Medulla oblongata (tissue), 1 donor: ENCODE measurements around the gene ZFYVE21.
A peak's percentile ranks its signal among the peaks of the same experiment; 100 is the strongest.

Experiments used
- DNase-seq: peaks from one replicate; pipeline ENCODE4 v3.0.0-alpha.2; 2015; ENCODE audit errors: extremely low spot score

The ZFYVE21 gene

DNA sequence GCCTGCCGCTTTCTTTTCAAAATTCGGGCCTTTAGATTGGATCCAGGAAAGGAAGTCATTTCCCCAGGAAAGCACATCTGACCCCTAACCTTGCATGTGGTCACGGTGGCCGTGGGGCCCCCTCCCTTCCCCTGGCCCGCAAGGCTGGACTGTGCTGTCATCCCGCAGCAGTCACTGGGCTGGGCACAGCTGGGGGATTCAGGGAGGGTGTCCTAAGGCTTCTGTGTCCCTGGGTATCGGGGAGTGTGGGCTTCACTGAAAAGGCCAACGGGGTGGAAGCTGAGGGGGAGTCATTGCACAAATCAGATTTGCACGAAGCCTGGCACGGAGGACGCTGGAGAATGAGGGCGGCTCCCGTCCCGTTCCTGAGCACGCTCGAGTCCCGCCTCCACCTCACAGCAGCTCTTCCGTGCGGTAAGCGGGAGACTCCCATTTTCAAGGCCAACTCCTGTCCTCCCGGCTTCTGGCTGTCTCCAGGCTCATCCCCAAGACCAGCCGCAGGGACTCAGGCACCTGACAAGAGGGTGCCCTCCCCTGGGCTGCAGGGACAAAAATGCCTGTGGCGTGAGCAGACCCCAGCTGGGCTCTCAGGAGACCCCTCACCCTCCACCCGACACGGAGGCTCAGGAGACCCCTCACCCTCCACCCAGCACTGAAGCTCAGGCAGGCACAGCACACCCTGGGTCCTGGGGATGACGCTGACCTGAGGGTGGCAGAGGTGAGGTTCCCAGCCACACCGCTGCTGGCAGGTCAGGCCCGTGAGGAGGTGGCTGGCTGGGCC, 9.9 kb upstream of the ZFYVE21 start:
- DNase-seq = no peak

DNA sequence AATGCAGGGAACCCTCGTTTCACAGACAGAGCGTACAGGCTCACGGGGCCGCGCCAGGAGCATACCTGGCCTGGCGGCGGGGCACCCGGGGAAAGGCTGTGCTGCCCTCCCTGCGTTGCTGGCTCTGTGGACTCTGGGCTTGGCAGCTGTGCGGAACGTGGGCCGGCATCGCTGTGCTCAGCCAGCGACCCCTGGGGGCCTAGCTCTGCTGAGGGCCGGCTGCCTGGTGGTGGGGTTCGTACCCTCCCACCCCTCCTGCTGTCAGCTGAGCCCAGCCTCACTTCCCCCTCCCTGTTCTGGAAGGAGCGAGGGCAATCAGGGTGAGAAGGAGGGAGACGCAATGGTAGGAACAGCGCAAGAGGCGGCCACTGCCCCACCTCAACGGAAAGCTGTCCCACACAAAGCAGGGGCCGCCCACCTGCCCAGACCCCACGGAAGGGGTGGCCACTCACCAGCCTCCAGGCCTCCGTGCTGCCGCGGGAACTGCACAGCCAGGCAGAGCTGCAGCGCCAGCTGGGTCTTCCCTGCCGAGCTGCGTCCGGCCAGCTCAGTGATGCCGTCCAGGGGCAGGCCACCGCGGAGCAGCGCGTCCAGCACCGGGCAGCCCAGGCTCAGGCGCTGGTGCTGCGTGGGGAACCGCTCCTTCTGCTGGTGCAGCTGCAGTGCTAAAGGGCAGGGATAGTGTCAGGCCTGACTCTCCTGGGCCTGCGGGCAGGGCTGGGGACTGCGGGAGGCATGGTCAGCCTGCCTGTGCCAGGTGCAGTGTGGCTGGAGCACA, 8.9 kb upstream of the ZFYVE21 start:
- DNase-seq = no peak

DNA sequence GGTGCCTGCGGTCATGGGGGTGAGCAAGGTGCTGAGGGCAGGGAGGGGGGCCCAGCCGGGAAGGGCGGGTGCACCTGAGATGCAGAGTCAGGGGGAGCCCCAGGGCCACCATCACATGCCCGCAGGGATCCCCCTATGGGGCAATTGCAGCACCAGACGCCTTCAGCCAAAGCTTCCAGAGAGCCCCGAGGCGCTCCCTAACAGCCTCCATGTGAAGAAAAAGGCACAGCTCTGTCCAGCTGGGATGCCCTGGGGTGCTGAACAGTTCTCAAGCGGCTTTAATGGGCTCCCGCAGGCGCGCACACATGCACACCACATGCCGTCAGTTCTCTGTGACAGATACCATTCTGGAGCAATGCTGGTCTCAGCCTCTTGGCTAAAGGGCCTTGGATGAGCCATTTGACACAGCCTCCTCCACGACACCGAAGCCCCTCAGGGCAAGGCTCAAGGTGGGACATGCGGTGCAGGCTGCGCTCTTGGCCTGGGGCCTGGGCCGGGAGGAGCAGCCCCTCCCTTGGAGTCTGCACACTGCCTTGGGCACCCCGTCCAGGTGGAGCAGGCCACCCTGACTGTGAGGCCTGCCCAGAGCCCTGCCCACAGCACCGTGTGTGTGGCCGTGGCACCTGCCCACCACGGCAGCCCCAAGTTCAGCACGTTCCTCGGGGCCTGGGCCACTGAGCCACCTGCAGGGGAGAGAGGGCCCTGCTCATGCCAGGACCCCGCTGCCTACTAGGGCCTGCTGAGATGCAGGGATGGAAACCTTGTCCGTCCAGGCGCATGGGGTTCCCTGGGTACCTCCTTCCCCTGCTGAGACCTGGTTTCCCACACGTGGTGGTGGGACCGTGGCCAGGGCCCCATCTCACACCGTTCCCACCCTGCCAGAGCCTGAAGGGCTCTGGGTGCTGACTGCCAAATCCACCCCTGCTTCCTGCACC, 8.0 kb upstream of the ZFYVE21 start:
- no peak for DNase-seq

DNA sequence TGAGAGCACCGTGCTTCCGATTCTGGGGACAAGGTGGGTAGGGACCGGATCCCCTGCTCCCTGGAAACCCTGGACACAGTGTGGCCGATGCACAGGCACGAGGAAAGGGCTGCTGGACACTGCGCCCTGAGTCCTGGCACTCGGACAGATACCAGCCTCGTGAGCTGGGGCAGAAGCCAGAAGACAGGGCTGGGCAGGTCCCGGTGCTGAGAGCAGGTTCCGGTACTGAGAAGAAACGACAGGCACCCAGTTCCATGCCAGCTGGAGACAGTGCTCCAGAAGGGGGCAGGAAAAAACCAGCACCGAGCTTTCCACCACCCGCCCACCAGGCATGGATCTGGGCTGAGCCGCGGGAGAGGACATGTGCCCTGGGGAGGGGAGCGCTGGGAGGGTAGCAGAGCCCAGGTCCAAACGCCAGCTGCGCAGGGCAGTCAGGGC, 6.8 kb upstream of the ZFYVE21 start:
- DNase-seq = peak; percentile 42

DNA sequence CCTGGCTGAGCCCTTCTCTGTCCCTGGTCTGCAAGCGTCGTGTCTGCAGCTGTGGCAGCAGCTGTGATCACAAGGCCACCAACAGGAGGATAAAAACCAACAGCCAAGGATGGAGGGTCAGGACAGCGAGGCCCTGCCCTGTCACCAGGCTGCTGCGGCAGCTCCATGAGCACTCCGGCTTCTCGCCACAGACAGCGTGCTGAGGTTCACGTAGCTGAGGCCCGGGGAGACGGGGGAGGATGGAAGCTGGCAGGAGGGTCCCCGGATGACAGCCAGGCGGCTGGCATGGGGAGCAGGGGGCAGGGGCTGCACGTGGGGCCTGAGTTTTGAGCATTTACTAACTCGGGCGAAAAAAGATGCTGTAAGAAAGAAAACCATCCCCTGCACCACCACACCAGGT, 5.8 kb upstream of the ZFYVE21 start:
- no peak for DNase-seq

DNA sequence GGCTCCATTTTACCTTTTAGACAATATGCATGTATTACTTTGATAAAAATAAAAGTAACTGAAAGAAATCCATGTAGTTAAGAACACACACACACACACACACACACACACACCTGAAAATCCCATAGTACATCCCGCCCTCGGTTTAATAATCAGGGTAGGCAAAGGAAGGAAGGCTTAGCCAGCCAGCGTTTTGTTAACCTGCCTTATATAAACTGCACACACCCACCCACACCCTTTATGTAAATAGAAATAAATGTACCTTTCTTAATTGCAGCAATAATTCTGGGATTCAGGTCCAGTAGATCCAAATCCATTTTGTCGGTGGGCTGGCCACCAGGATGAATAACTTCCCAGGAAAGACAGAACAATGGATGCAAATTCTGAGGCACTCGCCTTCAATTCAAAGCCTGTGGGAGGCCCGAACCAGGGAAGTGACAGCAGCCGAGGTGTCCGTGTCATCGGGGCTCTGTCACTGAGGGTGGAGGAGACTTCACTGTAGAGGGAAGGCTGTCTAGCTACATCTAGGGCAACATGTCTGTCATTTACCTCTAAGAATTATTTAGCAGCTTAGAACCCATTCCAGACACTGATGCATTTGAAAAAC, 4.7 kb upstream of the ZFYVE21 start:
- no peak for DNase-seq

DNA sequence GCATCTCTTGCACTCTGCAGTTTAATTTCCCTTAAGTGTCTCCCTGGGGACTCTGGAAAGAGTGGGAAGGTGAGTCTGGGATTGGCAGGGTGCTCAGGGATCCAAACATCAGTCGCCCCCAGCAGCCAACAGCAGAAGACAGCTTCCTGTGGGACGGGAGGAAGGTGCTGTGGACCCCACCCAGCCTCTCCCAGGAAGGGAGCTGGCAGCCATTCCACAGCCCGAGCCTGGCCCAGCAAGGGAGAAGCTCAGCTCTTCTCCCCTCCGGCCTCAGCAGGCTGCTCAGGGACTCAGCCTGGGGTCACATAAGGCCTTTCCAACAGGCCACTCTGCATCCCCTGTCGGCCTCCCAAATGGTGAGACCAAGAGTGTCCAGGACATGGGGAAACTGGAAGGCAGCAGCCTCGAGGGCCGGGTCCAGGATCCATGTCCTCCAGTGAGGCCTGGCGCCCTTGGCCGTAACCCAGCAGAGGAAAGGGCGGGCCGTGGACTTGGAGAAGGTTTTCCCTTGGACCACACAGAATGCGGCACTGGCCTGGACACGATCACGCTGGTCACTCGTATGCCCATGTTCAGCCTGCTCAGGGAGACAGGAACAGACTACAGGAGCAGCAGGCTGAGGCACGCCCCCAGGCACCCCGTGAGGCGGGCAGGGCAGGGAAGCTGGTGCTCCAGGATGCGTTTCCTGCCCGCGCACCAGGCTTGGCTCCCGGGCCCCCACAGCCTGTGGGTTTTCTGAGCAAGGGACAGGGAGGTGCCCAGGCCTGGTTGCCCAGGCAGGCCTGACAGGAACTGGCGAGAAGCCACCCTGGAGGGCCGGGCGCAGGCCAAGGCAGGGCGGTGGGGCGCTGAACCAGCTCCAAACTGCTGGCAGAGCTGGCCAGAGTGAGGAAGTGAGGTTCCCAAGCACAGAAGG, 3.8 kb upstream of the ZFYVE21 start:
- peak; percentile 74 for DNase-seq

DNA sequence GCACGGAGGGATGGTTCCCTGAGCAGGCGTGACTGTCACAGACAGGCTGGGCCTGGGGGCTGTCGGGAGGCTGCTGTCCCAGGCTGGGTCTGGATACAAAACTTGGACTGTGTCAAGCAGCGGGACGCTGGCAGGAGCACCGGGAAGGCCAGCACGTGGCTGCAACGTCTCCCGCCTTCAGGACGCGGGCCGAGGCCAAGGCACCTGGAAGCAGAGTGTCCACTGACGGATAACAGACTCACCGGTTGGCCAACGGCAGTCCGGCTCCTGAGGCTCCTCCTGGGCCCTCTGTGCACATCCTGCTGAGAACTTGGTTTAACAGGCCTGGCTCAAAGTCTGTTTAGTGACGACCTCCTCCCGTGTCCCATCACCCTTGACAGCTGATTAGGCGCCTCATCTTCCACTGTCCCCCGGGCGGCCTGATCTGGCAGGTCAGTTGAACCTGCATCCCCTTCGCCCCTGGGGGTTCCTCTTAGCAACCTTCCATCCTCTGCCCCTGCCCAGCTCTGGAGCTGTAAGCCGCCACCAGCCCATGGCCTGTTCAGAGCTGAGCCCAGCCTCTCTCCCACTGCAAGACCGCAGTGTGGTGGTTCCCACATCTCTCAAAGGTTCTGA, 2.9 kb upstream of the ZFYVE21 start:
- DNase-seq = no peak

DNA sequence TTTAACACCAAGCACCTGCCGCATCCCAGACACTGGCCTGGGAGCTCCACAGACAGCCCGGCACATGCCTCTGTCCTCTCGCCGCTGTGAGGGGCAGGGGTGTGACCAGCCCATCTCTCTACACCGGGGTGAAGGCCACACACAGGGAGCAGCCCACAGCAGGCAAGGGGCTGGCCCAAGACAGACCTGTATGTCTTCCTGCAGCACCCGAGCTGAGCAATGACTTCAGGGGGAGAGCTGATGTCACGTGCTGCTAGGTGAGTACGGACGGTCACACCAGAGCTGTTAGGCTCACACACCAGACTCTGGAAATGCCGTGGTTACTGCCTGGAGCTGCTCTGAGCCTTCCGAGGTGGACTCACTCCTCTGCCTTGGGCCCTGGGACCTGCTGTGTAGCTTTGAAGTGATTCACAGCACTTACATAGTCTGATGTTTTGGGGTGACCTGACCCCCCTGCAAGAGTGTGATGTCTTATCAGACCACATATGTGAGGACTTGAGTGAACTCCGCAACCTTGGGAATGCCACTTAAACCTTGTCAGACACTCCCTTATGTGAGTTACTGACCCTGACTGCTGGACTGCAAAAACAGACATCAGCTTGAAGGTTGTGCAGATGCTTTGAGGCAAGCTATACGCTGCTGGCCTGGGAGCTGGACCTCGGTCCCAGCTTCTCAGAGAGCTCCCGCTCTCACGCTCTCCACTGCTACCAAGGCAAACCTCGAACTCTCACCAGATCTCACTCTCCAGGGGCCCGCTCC, 2.1 kb upstream of the ZFYVE21 start:
- no peak for DNase-seq

DNA sequence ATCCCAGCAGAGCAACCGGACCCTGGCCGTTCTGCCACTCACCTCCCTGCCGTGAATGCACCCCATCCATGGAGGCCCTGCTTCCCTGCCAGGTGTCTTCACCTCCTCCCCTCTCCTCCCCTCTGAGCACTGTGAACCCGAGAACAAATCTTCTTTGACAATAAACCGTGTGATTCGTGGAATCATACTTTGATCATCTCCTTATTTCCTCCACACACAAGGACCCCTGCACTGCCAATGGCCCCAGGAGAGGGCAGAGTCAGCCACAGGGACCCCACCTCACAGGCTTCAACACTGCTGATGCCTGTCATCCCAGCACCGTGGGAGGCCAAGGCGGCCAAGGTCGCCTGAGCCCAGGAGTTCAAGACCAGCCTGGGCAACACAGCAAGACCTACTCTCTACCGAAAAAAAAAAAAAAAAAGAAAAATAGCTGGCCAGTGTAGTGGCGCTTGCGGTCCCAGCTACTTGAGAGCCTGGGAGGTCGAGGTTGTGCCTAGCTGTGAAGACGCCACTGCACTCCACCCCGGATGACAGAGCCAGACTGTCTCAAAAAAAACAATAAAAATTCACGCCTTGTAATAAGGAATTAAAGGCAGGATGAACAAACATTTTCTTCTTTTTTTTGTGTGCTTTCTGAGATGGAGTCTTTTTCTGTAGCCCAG, 1.4 kb upstream of the ZFYVE21 start:
- no peak for DNase-seq

DNA sequence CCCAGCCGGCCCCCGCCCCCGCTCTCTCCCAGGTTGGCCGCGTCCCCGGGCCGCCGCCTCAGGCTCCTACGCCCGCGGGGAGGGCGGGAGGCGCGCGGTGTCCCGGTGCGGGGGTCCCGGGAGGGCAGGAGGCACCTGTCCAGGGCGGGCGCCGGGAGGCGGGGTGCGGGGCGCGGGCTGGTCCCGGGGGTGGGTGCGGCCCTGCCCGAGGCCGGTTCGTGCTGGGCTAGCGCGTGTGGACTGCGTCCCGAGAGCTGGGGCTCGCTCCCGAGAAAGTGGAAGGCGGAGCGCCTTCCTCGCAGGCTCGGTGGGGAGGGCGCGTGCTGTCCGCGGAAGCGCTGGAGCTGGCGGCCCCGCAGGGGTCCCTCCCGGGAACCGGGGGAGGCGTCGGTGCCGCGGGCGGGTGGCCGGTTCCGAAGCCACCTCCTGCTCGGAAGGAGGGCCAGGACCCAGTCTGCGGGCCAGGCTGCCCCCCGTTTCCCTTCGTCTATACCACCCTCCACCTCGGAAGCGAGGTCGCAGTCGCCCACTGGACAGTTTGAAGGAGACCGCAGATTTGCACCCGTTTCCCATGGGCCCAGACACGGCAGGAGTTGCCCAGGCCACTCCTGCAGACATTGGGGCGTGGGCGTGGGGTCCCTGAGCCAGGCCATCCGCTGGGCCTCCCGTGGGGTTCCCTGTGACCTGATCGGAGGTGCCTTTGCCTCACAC, 636 bp downstream of the ZFYVE21 start:
- DNase-seq = no peak

DNA sequence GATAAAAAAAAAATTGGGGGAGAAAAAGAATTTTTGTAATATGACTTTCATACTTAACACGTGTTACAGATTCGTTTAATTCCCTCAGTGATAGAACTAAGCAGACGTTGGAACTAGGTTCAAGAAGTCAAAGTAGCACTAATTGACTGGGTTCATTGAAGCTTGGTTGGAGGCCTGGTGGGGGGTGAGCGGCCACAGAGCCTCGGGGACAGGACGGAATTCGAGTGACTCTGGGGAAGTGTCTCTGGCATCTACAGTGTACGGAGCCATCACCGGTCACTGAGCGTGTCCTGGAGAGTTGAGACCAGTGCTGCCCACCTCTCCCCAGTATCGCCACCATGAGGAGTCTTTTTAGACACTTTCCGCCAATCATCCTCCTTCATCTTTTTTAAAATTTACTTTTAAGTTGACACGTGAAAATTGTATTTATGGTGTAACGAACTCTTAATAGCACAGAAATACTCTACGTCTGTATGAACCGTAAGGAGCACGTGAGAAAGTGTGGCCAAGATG, 1.3 kb downstream of the ZFYVE21 start:
- no peak for DNase-seq

DNA sequence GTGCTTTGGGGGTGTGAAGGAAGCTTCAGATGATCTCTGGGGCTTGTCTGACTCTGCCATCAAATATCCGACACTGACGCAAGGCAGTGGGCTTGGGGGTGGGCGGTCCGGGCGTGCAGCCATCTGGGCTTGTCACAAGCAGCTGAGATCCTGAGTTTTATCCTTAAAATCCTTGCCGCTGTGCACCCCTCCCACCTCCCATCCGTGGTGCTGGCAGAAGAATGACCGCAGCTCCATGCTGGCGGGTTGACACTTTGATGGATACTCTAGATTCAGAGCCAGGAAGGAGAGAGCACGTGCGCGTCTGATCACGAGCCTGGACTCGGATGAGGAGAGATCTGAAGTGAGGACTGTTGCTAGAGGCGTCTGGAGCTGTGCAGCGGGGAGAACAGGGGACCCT, 3.0 kb downstream of the ZFYVE21 start:
- no peak for DNase-seq

DNA sequence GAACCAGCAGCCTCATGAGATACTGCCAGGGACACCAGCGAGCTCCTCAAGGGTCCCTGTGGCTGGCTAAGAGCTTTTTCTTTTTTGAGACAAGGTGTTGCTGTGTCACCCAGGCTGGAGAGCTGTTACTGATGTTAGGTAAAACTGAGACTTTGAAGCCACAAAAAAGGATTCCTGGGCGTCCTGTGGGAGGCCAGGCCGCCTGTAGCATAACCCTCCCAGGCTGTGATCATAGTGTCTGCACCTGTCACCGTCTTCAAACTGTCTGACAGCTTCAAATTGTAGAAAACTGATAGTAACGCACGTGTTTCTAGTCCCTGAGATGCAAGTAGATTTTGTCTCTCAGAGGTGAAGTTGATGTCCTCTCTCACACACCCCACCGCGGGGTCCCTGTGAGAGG, 4.1 kb downstream of the ZFYVE21 start:
- DNase-seq = no peak

DNA sequence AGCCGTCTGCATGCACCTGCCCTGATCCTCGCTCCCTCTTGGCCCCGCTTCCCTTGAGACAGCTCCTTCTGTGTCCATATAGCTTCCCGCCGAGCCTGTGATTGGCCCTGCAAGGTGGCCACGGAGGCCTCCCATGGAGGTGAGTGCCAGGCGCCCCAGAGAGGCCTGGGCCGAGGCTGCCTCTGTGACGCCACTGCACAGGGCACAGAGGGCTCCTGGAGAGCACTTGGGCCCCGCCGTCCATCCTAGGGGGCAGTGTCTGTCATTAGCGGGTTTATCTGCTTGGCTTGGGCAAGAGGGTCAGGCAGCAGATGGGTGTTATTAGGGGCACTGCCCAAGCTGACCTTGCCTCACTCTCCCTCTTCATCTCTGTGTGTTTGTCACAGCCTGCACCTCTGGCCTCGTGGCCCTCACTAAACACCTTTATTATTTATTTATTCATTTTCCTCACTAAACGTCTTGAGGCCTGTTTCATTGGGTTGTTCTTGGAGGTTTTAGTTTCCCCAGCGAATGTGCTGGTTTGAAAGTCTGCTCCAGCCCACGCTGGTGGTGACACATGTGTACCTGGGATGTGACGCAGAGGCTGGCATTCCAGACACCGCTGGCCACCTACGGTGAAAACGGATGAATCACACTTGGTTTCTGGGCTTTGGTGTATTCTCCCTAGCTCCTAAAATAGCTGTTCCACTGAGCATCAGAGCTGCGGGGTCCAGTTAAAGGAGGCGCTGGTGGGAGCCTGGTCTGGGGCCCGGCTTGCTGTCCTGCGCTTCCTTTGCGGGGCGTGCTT, 5.9 kb downstream of the ZFYVE21 start:
- DNase-seq = no peak

DNA sequence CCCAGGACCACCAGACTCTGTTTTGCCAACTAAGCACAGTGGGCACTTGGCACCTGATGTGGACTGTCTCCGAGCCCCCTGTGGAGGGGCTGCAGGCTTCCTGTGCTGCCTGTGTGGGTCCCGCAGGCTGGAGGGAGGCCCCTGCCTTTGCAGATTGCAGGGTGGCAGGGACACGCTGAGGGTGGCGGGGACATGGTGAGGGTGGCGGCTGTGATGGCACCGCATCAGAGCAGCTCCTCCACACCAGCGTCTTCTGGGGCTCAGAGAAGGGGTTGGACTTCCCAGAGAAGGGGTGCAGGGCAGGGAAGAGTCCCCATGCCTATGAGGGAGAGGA, 8.1 kb downstream of the ZFYVE21 start:
- DNase-seq = no peak

DNA sequence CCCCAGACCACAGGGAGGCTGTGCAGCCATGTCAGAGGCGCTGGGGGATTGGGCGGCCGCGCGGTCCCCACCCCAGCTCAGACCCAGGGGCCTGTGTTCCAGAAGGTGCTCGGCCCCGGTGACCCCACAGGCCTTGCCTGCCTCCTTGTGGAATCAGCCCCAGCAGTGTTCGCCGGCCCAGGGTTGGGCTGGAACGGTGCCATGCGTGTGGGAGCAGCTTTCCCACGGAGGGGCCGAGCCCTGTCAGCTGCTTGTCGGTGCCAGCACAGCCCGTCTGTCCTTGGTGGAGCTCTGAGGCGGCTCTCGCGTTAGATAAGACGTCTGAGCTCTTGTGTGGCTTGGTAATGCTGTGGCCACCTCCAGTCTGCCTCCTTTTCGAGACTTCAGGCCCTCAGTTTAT, 8.5 kb downstream of the ZFYVE21 start:
- peak; percentile 51 for DNase-seq
